COR-L47 (cell line): ENCODE measurements around the gene OR1G1.
"Not testable (repeated sequence)": the region's sequence is repeated elsewhere in the genome, so short reads cannot be mapped to it uniquely, and the experiment has no call there.

Experiments
- DNase-seq: peaks from one replicate; lab custom pipeline; 2025; lab: John Stamatoyannopoulos, UW

The OR1G1 gene

DNA sequence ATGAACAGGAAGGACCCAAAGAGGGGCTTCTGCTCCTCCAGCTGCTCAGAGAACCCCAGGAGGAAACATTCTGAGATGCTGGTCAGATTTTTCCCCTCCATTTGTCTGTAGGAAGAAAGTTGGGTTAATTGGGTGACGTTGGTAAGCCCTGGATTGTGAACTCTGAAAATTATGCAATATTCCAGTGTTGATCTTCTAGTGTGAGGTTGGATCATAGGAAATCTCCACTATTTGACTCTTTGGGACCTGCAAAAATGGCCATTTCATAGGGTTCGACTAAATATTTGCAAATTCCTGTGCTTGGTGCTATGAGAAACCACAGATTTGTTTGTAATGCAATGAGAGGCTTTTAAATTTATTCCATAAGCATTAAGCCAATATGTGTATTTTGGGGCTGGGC is at the start of gene OR1G1:
Gene OR1G1 (minus strand): TSS at position 101 of the 400 bp plus-strand sequence. CDS start 0 bp downstream, at position 101.
- DNase-seq: no peak

DNA sequence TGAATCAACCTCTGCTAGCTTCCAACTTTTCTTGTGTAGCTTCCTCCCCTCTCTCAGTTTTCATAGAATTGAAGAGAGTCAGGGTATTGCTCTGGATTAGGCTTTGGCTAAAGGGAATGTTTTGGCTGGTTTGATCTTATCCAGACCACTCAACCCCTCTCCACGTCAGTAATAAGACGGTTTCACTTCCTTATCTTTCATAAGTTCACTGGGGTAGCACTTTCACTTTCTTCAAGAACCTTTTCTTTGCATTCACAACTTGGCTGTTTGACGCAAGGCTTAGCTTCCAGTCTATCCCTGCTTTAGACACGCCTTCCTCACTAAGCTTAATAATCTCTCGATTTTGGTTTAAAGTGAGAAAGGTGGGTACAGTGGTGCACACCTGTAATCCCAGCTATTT is 40.2 kb upstream of the OR1G1 start:
- no peak for DNase-seq

DNA sequence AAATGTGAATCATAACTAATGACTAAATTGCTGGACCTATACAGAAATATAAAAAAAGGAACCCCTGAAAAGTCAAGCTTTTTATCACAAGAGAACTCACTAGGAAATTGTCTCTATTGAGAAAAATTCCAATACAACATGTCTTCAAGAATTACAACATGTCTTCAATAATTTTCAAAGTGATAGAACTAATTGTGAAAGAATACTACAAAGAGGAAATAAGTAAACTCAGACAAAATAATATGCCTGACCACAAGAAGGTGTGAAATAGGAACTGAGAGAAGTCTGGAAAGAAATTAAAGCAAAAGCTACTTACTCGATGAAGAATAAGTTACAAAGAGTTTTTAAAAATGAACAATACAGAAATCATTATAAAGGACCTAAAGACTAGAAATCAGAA is 29.9 kb upstream of the OR1G1 start:
- no peak for DNase-seq

DNA sequence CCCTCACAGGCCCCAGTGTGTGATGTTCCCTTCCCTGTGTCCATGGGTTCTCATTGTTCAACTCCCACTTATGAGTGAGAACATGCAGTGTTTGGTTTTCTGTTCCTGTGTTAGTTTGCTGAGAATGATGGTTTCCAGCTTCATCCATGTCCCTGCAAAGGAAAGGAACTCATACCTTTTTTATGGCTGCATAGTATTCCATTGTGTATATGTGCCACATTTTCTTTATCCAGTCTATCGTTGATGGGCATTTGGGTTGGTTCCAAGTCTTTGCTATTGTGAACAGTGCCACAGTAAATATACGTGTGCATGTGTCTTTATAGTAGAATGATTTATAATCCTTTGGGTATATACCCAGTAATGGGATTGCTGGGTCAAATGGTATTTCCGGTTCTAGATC is 10.1 kb upstream of the OR1G1 start:
- DNase-seq: not testable (repeated sequence)

DNA sequence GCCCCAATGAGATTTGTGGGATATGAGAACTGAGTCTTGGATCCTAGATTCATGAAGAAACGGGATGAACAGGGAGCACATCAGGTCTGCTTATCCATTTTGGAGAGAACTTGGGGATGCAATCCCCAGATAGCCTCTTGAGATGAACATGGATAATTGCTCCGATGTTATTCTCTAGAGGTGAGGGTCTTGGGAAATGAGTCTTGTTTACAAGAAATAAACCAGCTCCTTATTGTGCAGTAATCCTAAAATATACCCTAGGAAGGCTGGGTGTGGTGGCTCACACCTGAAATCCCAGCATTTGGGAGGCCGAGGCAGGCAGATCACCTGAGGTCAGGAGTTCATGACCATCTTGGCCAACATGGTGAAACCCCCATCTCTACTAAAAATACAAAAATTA is 23.0 kb downstream of the OR1G1 start, which contains the start of gene OR1D2:
Gene OR1D2 (minus strand): TSS at position 101 of the 400 bp plus-strand sequence. CDS start 11,426 bp downstream, outside the sequence.
- DNase-seq: no peak
